CD4-positive, alpha-beta T cell treated with Interferon gamma for 1 hour (primary cell): Measurements from ENCODE around the gene DDX42.
"Not testable (repeated sequence)": the region's sequence is repeated elsewhere in the genome, so short reads cannot be mapped to it uniquely, and the experiment has no call there.

Source experiments
- DNase-seq: peaks from one replicate; pipeline ENCODE4 v3.0.0-alpha.2; 2020

Gene DDX42

DNA sequence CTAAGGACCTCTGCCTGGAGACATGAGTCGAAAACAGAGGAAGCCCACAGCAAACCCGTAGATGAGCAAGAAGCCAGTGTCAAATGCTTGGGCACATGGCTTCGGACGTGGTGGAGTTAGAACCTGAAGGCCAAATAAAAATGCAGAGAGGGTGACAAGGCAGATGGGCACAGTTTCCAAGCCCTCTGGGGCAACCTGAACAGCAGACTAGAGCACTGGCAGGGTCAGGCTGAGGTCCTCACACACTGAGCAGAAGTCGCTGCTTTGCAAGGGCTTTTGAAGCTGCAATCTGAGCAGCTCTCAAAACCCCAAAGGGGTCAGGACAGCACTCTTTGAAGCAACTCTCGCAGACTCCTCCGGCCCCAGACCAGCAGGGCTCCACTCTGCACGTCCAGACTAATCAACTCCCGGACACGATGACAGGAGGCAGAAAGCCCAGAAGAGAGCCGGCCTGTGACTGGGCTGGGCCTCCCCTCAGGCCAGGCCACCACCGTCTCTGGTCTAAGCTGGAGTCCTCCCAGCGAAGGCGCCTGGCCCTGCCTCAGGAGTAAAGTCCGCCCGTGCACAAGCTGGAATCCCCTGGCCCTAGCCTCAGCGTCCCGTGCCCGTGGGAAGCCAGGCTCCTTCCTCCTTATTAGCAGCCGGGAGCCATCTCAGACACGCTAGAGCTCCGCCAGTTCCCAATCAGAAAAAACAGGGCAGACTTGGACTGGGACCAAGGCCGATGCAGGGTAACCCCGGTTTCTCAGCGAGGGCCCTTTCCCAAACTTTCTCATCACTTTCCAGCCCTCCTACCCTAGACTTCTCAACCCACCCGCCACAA lies 67.6 kb downstream of the DDX42 start:
- DNase-seq = no peak

GRCh38 chr17:63842173-63842539 lies 68.2 kb downstream of the DDX42 start:
- DNase-seq = no peak

GRCh38 chr17:63842540-63843386 lies 68.8 kb downstream of the DDX42 start, which contains the start of gene SMARCD2:
Gene SMARCD2, minus strand, starts transcription at chr17:63842685. Its CDS starts 11 bp downstream, at chr17:63842674.
- peak; percentile 98 for DNase-seq

DNA sequence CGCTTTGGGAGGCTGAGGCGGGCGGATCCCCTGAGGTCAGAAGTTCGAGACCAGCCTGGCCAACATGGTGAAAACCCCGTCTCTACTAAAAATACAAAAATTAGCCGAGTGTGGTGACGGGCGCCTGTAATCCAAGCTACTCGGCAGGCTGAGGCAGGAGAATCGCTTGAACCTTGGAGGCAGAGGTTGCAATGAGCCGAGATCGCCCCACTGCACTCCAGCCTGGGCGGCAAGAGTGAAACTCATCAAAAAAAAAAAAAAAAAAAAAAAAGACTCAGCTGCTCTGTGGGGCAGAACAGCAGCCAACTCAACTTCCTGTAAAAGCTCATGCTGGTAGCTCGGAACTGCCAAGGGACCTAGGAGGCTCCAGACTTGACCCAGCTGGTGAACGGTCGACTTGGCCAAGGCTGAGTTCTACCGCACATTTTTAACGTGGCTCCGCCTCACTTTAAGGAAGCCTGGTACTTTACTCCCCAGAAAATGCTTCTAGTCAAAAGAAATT lies 69.5 kb downstream of the DDX42 start:
- peak; percentile 73 for DNase-seq

GRCh38 chr17:63843910-63844677 lies 70.1 kb downstream of the DDX42 start:
- DNase-seq = no peak

DNA sequence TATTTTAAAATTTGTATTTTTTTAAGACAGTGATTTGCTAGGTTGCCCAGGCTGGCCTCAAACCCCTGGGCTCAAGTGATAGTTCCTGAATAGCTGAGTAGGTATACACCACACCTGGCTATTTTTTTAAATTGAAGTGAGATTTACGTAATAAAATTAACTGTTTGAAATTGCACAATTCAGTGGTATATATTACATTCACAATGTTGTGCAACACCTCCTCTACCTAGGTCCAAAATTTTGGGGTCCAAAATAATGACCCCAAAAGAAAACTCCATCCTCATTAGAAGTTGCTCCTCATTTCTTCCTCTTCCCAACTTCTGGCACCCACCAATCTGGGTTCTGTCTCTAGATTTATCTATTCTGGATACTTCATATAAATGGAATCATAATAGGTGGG lies 71.5 kb downstream of the DDX42 start:
- DNase-seq = no peak

DNA sequence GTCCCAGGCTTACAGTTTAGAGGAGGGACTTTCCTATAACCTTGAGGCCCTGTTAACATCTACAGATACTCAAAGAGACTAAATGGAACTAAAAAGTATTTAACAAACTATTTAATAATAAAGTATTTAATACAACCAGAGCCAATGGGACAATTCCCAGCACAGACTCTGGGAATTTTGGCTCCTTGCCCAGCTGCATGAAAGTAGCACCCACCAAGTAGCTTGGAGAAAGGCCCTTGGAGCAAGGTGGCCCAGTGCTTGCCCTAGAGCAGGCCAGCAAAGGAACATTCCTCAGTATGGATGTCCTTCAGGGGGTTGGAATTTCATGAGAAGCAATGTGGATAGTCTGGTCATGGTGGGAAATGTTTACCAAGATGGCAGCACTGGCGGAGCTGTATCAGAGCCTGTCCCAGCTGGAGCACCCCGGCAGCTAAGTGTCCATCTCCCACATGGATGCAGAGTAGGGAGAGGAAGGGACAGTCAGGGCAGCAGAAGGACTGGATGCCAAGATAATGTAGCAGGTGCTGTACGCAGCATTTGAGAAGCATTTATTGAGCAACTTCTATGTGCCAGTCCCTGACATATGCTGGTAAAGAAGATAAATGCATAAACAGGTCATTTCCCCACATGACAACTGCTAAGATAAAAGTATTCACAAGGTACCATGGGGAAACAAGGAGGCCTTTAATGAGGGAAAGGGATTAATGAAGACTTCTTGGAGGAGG lies 73.7 kb downstream of the DDX42 start:
- DNase-seq = no peak

DNA sequence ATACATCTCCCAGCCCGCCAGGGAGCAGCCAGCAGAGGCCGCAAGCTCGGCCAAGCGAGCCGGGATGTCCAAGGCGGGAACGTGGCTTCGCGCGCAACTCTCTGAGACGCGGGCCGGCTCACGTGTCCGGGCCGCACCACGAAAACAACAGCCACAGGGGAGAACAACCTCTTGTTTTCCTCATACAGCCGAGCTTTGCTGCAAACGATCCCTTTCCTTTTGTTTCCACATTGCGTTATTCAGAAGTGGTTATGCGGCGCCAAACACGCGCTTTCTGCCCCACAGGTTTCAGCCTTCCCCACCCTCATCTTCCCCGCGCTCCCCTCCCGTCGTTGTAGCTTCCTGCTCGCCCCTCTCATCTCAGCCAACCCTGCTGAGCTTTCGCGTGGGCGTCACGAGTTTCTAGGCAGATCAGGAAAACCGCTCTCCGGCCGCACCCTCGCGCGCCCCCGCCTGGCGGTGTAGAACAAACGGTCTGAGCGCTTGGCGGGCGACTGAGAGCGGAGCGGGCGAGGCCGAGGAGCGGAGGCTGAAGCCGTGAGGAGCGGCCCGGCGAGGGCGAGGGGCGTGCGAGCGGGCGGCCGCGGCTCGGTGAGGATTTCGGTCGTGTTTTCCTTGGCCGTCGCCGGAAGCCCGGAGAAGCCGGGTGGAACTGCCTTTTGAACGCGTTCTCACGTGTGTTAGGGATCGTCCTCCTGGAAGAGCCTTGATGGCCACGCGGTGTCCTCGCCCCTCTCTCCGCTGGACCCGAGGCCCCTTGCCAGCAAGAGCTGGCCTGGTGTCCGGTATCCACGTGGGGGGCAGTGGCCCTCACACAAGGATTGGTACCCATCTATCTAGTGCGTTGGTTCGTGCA lies 75.1 kb downstream of the DDX42 start:
- peak; percentile 94 for DNase-seq

DNA sequence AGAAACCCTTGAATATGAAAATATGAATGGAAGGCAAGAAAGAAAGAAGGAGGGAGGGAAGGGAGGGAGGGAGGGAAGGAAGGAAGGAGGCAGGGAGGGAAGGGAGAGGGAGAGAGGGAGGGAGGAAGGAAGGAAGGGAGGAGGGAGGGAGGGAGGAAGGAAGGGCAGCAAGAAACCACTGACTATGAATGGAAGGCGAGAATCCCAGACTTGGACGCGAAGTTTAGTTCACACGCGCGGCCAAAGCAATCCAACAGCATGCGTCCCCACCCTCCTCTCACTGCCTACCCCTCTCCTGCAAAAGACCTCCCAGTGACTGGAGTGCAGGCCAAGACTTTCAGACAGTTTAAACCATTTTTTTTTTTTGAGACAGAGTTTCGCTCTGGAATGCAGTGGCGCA lies 76.4 kb downstream of the DDX42 start:
- no peak for DNase-seq

DNA sequence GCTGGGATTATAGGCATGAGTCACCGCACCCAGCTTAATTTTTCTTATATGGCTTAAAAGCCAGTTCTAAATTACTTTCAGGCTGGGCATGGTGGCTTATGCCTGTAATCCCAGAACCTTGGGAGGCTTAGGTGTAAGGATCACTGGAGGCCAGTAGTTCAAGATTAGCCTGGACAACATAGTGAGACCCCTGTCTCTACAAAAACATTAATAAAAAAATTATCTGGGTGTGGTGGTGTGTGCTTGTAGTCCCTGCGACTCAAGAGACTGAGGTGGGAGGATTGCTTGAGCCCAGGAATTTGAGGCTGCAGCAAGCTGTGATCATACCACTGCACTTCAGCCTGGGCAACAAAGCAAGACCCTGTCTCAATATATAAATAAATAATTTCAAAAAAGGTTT lies 79.3 kb downstream of the DDX42 start:
- DNase-seq = no peak

DNA sequence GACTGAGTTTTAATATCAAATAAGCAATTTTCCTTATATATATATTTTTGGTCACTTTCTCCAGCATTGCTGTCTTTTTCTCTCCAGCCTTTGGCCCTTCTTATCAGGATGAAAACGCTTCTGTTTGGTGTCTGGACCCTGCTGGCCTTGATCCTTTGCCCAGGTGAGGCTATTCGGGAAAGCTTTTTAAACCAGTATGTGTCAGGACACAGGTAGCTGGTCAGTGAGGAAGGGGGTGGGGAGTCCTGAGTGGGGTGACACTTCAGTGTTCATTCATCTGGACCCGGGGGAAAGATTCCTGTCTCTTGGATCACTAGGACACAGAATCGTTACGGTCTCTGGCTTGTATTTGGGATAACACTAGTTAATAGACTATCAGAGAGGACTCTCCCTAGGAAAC lies 80.7 kb downstream of the DDX42 start:
- no peak for DNase-seq

DNA sequence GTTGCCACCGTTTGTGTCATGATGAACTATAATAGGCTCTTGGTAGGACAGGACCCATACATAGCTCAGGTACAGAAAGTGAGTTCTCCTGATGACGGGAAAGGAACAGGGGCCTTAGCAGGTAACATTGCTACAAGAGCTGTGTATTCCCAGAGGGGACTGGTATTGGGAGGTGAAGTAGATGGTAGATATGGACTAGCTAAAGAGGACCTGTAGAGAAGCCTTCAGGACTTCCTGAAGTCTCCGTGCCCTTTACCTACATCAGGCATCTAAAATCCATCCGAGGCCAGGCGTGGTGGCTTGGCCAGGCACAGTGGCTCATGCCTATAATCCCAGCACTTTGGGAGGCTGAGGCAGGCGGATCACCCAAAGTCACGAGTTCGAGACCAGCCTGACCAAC lies 81.2 kb downstream of the DDX42 start:
- no peak for DNase-seq

GRCh38 chr17:63856425-63856824 lies 82.5 kb downstream of the DDX42 start:
- not testable (repeated sequence) for DNase-seq

GRCh38 chr17:63859257-63859656 lies 85.3 kb downstream of the DDX42 start:
- DNase-seq = no peak

DNA sequence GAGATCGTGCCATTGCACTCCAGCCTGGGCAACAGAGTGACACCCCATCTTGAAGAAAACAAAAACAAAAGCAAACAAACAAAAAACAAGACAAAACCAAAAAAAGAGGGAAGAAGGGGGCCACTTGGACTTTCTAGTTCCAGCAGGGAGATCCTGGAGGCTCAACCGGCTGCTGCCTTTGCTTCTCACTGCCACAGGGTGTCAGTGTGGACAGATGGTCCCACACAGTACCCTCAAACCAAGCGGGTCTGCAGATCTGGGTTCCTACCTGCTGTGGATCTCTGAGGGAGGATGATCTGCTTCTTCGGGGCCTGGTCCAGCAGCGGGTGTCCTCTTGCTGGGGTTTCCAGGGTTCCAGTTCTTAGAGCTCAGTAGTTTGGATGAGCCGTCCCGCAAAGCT lies 92.7 kb downstream of the DDX42 start:
- not testable (repeated sequence) for DNase-seq
